ENCODE data around the gene SAMD4A. TPM values are rescaled to one million over a fixed set of nuclear protein-coding genes. Genes with fewer than 3 reads are reported as not detected.

The SAMD4A gene
- total RNA-seq, 1 experiment from 2014 or later: 26.5 TPM

GRCh38 chr14:54631016-54631415, 64.1 kb downstream of the SAMD4A start:
- POLR2A ChIA-PET (ENCODE audit: low non-redundant PET): no interaction called here
- peaks cover 22% of the 10 kb centered on the region for H3K4me1 ChIP-seq (ENCODE audit: insufficient read depth, low read length, poor library complexity, severe bottlenecking)
- no peak overlapping the region for H3K4me3 ChIP-seq (ENCODE audit: low read depth, low read length, poor library complexity, severe bottlenecking)
- no peaks in the 10 kb centered on the region for H3K9me3 ChIP-seq (ENCODE audit: low read depth, low read length, poor library complexity, severe bottlenecking)
- BruUV-seq (replicated peaks): no TSS peak
- no peaks in the 10 kb centered on the region for H3K36me3 ChIP-seq (ENCODE audit: insufficient read depth, low read length, poor library complexity, severe bottlenecking)
- no peak for DNase-seq (ENCODE audit: low spot score)
- CTCF ChIA-PET: interaction anchor here (0.5 to 0.7 kb wide), 2 partner anchors 20 to 63 kb away, joined by 3 to 5 read pairs; no protein-coding TSS in a partner anchor
- H3K27ac ChIP-seq (ENCODE audit: low read depth, low read length, poor library complexity, severe bottlenecking): no peak overlapping the region
- intact Hi-C loops (cut with micrococcal nuclease; ENCODE audit: unreplicated experiment): no loop called here
- TF ChIP-seq CTCF (conservative IDR thresholded peaks at IDR 0.05; ENCODE audit: low read depth, low read length): no peak
- TF ChIP-seq EZH2 (IDR thresholded peaks at IDR 0.05; ENCODE audit: borderline replicate concordance, low read depth, low read length, poor library complexity, severe bottlenecking): no peak
- H3K27me3 ChIP-seq (replicated peaks; ENCODE audit: insufficient read depth, low read depth, low read length, poor library complexity): no peaks in the 10 kb centered on the region

GRCh38 chr14:54632452-54632851, 65.5 kb downstream of the SAMD4A start:
- POLR2A ChIA-PET (ENCODE audit: low non-redundant PET): interaction anchor here (0.6 kb wide), 1 partner anchor 50 kb away, joined by 5 read pairs; no protein-coding TSS in a partner anchor
- no peak for DNase-seq (ENCODE audit: low spot score)
- peaks cover 10% of the 10 kb centered on the region for H3K4me1 ChIP-seq (ENCODE audit: insufficient read depth, low read length, poor library complexity, severe bottlenecking)
- CTCF ChIA-PET: no interaction called here
- TF ChIP-seq EZH2 (IDR thresholded peaks at IDR 0.05; ENCODE audit: borderline replicate concordance, low read depth, low read length, poor library complexity, severe bottlenecking) (no peak), CTCF (conservative IDR thresholded peaks at IDR 0.05; ENCODE audit: low read depth, low read length) (no peak)
- no peak overlapping the region for H3K27ac ChIP-seq (ENCODE audit: low read depth, low read length, poor library complexity, severe bottlenecking)
- no TSS peak for BruUV-seq (replicated peaks)
- no peak overlapping the region for H3K4me3 ChIP-seq (ENCODE audit: low read depth, low read length, poor library complexity, severe bottlenecking)
- H3K27me3 ChIP-seq (replicated peaks; ENCODE audit: insufficient read depth, low read depth, low read length, poor library complexity): no peaks in the 10 kb centered on the region
- no peaks in the 10 kb centered on the region for H3K9me3 ChIP-seq (ENCODE audit: low read depth, low read length, poor library complexity, severe bottlenecking)
- intact Hi-C loops (cut with micrococcal nuclease; ENCODE audit: unreplicated experiment): no loop called here
- no peaks in the 10 kb centered on the region for H3K36me3 ChIP-seq (ENCODE audit: insufficient read depth, low read length, poor library complexity, severe bottlenecking)

GRCh38 chr14:54633076-54633475, 66.1 kb downstream of the SAMD4A start:
- Histone ChIP-seq H3K9me3 (ENCODE audit: low read depth, low read length, poor library complexity, severe bottlenecking) (no peaks in the 10 kb centered on the region), H3K4me3 (ENCODE audit: low read depth, low read length, poor library complexity, severe bottlenecking) (no peak overlapping the region), H3K27me3 (replicated peaks; ENCODE audit: insufficient read depth, low read depth, low read length, poor library complexity) (no peaks in the 10 kb centered on the region), H3K36me3 (ENCODE audit: insufficient read depth, low read length, poor library complexity, severe bottlenecking) (no peaks in the 10 kb centered on the region), H3K27ac (ENCODE audit: low read depth, low read length, poor library complexity, severe bottlenecking) (no peak overlapping the region), H3K4me1 (ENCODE audit: insufficient read depth, low read length, poor library complexity, severe bottlenecking) (peaks cover 14% of the 10 kb centered on the region)
- BruUV-seq (replicated peaks): no TSS peak
- no peak for TF ChIP-seq EZH2 (IDR thresholded peaks at IDR 0.05; ENCODE audit: borderline replicate concordance, low read depth, low read length, poor library complexity, severe bottlenecking)
- no peak for TF ChIP-seq CTCF (conservative IDR thresholded peaks at IDR 0.05; ENCODE audit: low read depth, low read length)
- intact Hi-C loops (cut with micrococcal nuclease; ENCODE audit: unreplicated experiment): no loop called here
- POLR2A ChIA-PET (ENCODE audit: low non-redundant PET): interaction anchor here (0.6 to 0.7 kb wide), 2 partner anchors 22 to 51 kb away, joined by 4 to 5 read pairs; no protein-coding TSS in a partner anchor
- CTCF ChIA-PET: no interaction called here
- no peak for DNase-seq (ENCODE audit: low spot score)
